NCI-H146 treated with DMSO at 0.1 percent for 48 hours (cell line): ENCODE measurements around the gene CFAP53.
"Not testable (repeated sequence)": the region's sequence is repeated elsewhere in the genome, so short reads cannot be mapped to it uniquely, and the experiment has no call there.

Experiments
- DNase-seq: peaks from one replicate; lab custom pipeline; 2025; ENCODE audit not compliant: unreplicated experiment; lab: John Stamatoyannopoulos, UW

Gene CFAP53

GRCh38 chr18:50266248-50266704 lies at the start of gene CFAP53:
CFAP53 (minus strand) TSS chr18:50266495; CDS start chr18:50266404, 91 bp downstream.
- peak; percentile 92 for DNase-seq

DNA sequence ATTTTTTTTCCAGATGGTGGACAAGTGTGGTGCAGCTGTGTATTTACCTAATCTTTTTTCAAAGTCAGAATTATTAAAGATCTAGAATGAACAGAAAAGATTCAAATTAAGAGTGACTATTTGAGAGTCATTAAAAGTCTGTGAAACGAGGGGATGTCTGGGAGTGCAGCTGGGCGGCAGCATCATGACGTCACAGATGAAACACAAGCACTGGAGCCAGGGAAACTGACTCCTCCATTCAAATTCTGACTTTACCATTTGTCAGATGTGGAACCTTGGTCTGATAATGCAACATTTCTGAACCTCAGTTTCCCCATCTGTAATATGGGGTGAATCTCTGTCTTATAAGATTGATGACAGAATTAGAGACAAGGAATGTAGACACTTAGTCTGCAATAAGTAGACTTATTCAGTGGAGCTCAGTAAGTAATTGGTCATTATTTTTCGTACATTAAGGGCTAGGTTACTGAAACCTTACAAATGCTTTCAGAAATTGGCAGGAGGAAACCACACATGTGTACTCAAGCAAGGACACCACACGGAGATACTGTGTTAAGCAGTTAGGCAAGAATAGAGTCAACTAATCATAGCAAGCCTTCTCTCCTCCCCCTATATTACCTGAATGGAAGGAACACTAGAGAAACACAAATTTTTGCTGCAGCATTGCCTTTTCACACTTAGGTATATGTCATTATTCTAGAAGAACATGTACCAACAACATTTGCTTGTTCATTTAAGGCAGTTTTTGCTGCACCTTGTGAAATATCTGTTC lies 49.0 kb upstream of the CFAP53 start:
- no peak for DNase-seq

DNA sequence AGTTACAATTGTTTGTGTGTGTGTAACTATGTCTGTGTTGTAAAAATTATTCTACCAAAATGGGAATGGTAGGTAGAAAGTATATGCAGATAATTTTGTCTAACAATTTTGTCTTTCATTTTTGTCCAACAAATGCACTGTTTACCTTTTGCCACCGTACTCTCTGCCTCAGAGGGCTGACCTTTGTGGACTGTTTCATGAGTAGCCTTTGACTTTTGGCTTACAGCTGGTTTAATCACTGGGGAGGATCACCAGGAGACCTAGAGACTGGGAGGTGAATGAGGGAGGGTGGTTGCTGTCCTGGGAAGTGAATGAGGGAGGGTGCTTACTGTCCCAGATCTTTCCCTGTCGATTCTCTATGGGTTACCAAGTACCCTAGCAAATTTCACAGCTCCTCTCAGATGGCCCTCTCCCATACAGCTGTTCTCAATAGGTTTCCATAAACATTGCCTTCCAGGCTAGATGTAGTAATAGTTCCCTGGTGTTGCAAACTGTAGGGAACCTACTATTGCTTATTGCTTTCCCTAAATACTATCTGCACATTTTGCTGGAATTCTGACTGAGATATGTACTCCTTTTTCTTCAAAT lies 47.7 kb upstream of the CFAP53 start:
- DNase-seq = no peak

- no peak for DNase-seq
Measured at GRCh38 chr18:50313031-50313607, 46.8 kb upstream of the CFAP53 start.

- DNase-seq = no peak
Measured at GRCh38 chr18:50312296-50313030, 46.2 kb upstream of the CFAP53 start.

DNA sequence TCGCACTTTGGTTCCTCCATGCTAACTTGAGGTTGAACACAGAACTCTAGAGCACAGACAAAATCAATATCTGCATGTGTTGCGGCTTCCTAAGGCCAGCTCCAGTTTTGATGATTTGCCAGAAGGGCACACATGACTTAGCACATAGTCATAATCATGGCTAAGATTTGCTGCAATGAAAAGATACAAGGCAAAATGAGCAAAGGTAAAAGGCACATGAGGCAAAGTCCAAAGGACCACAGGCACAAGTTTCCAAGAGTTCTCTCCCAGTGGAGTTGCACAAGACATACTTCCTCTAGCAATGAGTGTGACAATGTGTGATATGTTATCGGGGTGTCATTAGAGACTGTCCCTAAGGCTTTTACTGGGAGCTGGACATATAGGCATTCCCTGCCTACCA lies 45.4 kb upstream of the CFAP53 start:
- DNase-seq = no peak

GRCh38 chr18:50310080-50310479 lies 43.8 kb upstream of the CFAP53 start:
- DNase-seq = no peak

GRCh38 chr18:50308851-50309250 lies 42.6 kb upstream of the CFAP53 start:
- DNase-seq = not testable (repeated sequence)

GRCh38 chr18:50307738-50308470 lies 41.6 kb upstream of the CFAP53 start:
- DNase-seq = peak; percentile 86

DNA sequence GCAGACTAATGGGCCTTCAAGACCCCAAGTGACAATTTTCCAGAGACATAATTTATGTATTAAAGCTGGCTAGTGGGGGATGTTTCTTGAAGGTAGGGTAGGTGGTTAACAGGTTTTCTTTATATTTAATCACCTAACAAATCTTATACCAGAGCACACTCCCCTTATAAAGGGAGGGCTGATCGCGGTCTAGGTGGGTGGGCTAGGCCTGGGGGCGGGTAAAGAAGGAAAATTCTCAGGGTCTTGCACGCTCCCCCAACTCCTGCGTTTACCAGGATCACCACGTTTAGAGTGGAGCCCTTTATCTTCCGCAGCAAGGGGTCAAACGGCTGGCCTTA lies 41.1 kb upstream of the CFAP53 start:
- DNase-seq = no peak

GRCh38 chr18:50306944-50307343 lies 40.6 kb upstream of the CFAP53 start:
- no peak for DNase-seq

DNA sequence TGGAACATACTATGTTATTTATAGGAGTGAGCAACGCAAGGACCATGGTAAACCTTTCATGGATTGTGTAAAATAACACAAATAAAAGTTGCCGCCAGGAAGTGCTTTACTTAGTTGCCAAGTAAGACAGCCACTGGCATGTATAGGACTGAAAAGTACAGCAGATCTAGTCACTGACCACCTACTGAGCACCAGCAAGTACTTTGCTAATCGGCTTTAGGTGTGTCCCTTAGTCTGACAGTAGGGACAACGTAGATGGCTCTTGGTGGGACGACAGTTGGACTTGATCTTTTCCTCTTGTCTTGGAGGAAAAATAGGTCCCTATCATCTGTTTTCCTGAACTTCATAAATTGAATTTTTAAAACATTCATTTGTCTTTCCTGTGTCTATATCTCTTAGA lies 34.8 kb upstream of the CFAP53 start:
- DNase-seq = no peak

GRCh38 chr18:50299626-50300388 lies 33.5 kb upstream of the CFAP53 start:
- DNase-seq = no peak

DNA sequence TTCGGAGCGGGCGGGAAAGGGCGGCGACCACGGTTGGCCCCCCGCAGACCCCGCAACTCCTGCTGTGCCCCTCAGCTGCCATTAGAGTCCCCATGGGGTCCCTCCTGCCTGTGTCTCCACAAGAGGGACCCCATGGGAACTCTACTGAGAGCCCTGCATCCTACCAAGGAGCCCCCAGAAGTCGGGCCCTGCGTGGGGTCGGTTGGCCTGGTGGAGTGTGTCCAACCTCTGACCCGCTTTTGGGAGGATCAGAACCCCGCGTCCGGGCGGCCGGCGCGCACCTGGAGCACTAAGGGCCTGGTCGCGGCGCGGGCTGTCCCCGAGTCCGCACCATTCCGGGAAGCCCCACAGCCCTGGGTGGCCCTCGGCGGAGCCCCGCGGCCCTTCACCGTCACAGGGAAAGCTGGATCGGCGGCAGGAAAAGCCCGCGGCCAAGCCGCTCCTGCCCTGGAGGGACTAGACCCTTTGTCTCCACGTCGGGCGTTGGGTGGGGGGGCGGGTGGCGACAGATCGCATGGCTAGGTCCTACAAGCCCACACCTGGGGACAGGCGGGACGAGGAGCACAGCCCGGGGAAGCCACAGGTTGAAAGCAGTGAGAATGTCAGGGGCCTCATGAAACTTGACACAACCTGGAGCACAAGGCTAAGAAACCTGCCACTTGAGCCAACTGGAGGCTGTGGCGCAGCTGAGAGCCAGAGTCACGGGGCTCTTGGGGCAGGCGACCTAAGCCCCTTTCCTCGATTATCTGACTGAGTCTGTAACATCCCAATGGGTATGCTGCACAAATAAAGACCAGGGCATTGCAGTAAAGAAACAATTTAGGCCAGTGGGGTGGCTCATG lies 32.4 kb upstream of the CFAP53 start:
- no peak for DNase-seq

GRCh38 chr18:50297621-50298442 lies 31.5 kb upstream of the CFAP53 start:
- DNase-seq = peak; percentile 82

GRCh38 chr18:50293039-50293438 lies 26.7 kb upstream of the CFAP53 start:
- no peak for DNase-seq

DNA sequence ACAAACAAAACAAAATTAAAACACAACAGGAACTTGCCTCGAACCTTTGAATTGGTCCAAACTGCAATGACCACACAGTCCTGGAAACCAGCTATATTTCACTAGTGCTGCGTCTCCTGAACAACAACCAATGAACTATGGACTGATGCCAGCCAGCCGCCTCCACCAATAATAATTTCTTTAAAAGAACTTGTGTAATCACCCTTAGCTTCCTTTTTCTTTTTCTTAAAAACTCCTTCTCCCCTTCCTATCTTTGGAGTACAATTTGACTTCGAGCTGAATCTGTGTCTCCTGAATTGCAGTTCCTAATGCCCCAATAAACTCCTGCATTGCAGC lies 22.8 kb upstream of the CFAP53 start:
- no peak for DNase-seq

DNA sequence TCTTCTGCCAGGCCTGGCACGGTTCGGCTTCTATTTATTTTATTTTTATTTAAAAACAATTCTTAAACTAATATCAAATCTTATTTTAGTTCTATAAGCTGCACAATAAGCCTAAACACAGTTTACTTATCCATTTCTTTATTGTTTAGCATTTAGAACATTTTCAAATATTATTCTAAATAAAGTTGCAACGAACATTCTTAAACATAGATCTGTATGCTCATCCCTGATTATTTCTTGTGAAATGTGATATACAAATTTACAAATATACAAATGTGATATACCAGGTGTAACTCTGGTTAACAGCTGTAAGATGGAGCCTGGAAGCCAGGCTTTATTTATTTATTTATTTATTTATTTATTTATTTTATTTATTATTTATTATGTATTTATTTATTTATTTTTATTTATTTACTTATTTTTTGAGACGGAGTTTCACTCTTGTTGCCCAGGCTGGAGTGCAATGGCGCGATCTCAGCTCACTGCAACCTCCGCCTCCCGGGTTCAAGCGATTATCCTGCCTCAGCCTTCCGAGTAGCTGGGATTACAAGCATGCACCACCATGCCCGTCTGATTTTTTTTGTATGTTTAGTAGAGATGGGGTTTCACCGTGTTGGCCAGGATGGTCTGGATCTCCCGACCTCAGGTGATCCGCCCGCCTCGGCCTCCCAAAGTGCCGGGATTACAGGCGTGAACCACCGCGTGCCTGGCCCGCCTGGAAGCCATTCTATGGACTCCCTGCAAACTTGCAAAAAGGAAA lies 22.2 kb upstream of the CFAP53 start:
- DNase-seq = not testable (repeated sequence)
